ENCODE measurements around the gene SLC7A10.

GRCh38 chr19:33220115-33220514, 5.5 kb downstream of the SLC7A10 start:
- TF ChIP-seq CTCF (IDR thresholded peaks at IDR 0.05; ENCODE audit: low read length) (no peak), EZH2 (IDR thresholded peaks at IDR 0.05; ENCODE audit: borderline replicate concordance, low read length) (no peak)

Data from OCI-LY1 (cell line).